ENCODE results near the gene TENM3. TPM values are rescaled to one million over a fixed set of nuclear protein-coding genes. Genes with fewer than 3 reads are reported as not detected.

Gene TENM3
- total RNA-seq, 4 donors from 2014 or later = 0.69 to 8.2 (median 2.3) TPM

- H3K4me3 ChIP-seq (ENCODE audit: low read depth, poor library complexity, severe bottlenecking) = no peak overlapping the region
- TF ChIP-seq CTCF (IDR thresholded peaks at IDR 0.05) (no peak), POLR2A (IDR thresholded peaks at IDR 0.05) (no peak)
- no peak for DNase-seq (ENCODE audit: low spot score in 2 of 2)
- WGBS, 2 donors = 64 to 67% methylated on average over 11 of the region's 11 CpGs
- intact Hi-C loops (cut with DNase I; ENCODE audit: low total_unique reads) = no loop called here
These were observed 33.3 kb downstream of the TENM3 start for GRCh38 chr4:182276210-182277109.

- H3K4me3 ChIP-seq (ENCODE audit: low read depth, poor library complexity, severe bottlenecking) = no peak overlapping the region
- 77 to 86% methylated on average over 2 of the region's 2 CpGs for WGBS, 2 donors
- no peak for DNase-seq (ENCODE audit: low spot score in 2 of 2)
- TF ChIP-seq CTCF (IDR thresholded peaks at IDR 0.05) (no peak), POLR2A (IDR thresholded peaks at IDR 0.05) (no peak)
- intact Hi-C loops (cut with DNase I; ENCODE audit: low total_unique reads) = no loop called here
These were observed 34.2 kb downstream of the TENM3 start for GRCh38 chr4:182277377-182277776.

- intact Hi-C loops (cut with DNase I; ENCODE audit: low total_unique reads) = no loop called here
- no peak for TF ChIP-seq CTCF (IDR thresholded peaks at IDR 0.05)
- 94% methylated on average over 11 of the region's 11 CpGs for WGBS, 2 donors
- no peak overlapping the region for H3K4me3 ChIP-seq (ENCODE audit: low read depth, poor library complexity, severe bottlenecking)
- DNase-seq (ENCODE audit: low spot score in 2 of 2) = peak in 1 of 2 donors; percentile 56
These were observed 35.5 kb downstream of the TENM3 start for GRCh38 chr4:182278729-182279128.

- peak in 1 of 2 donors; percentile 23 for DNase-seq (ENCODE audit: low spot score in 2 of 2)
- 74 to 79% methylated on average over 7 of the region's 7 CpGs for WGBS, 2 donors
- TF ChIP-seq POLR2A (IDR thresholded peaks at IDR 0.05) (no peak), CTCF (IDR thresholded peaks at IDR 0.05) (no peak)
- intact Hi-C loops (cut with DNase I; ENCODE audit: low total_unique reads) = no loop called here
- H3K4me3 ChIP-seq (ENCODE audit: low read depth, poor library complexity, severe bottlenecking) = no peak overlapping the region
These were observed 37.4 kb downstream of the TENM3 start for GRCh38 chr4:182280436-182281111.

- WGBS, 2 donors = 89 to 93% methylated on average over 3 of the region's 3 CpGs
- TF ChIP-seq POLR2A (IDR thresholded peaks at IDR 0.05) = no peak
- no peak for TF ChIP-seq CTCF (IDR thresholded peaks at IDR 0.05)
- no peak overlapping the region for H3K4me3 ChIP-seq (ENCODE audit: low read depth, poor library complexity, severe bottlenecking)
- intact Hi-C loops (cut with DNase I; ENCODE audit: low total_unique reads) = no loop called here
- DNase-seq (ENCODE audit: low spot score in 2 of 2) = peak in 1 of 2 donors; percentile 53
These were observed 42.8 kb downstream of the TENM3 start for GRCh38 chr4:182286035-182286434.

All from lower leg skin (tissue), 4 donors.